Endothelial cell (in vitro differentiated cells): ENCODE measurements around the gene PTGES3. TPM values are rescaled to one million over a fixed set of nuclear protein-coding genes. Genes with fewer than 3 reads are reported as not detected.

Source experiments
- DNase-seq: peaks from one replicate; pipeline ENCODE4 v3.0.0; 2021; ENCODE audit warnings: low spot score
- H3K27ac Mint-ChIP-seq: one replicate; pipeline ENCODE4 v1.8.0; 2021; ENCODE audit warnings: mixed read lengths, inconsistent platforms; ENCODE audit not compliant: unreplicated experiment
- H3K27me3 Mint-ChIP-seq: one replicate; pipeline ENCODE4 v1.8.0; 2021; ENCODE audit warnings: mild to moderate bottlenecking, moderate library complexity, mixed read lengths, inconsistent platforms; ENCODE audit not compliant: unreplicated experiment
- H3K36me3 Mint-ChIP-seq: one replicate; pipeline ENCODE4 v1.8.0; 2021; ENCODE audit warnings: mild to moderate bottlenecking, low read depth, mixed read lengths, inconsistent platforms; ENCODE audit not compliant: unreplicated experiment
- H3K4me1 Mint-ChIP-seq: one replicate; pipeline ENCODE4 v1.8.0; 2021; ENCODE audit warnings: mild to moderate bottlenecking, mixed read lengths, inconsistent platforms; ENCODE audit not compliant: unreplicated experiment
- H3K4me3 Mint-ChIP-seq: one replicate; pipeline ENCODE4 v1.8.0; 2021; ENCODE audit warnings: mild to moderate bottlenecking, mixed read lengths, inconsistent platforms; ENCODE audit not compliant: unreplicated experiment
- H3K9me3 Mint-ChIP-seq: one replicate; pipeline ENCODE4 v1.8.0; 2021; ENCODE audit warnings: mixed read lengths, inconsistent platforms; ENCODE audit not compliant: unreplicated experiment
- CTCF ChIP-seq: fragments of 200-600 bp; sonication (generic); IDR thresholded peaks from one replicate; pipeline ENCODE4 v1.5.0; 2021; ENCODE audit warnings: antibody characterized with exemption; ENCODE audit not compliant: unreplicated experiment
- total RNA-seq: library from RNA; stranded (reverse); fragmentation: NEBNext Ultra II Directional; extraction: Animal tissue kit (Norgen Biotek cat#: 25700); gene quantifications from one replicate; pipeline ENCODE4 v1.2.1, GENCODE V29; 2021; ENCODE audit not compliant: unreplicated experiment

Gene PTGES3
- total RNA-seq, 1 donor from 2014 or later: 165 TPM

GRCh38 chr12:56671608-56672007 lies 16.5 kb downstream of the PTGES3 start:
- H3K4me3 Mint-ChIP-seq: no peak overlapping the region
- TF ChIP-seq CTCF: no peak
- DNase-seq: no peak
- H3K27me3 Mint-ChIP-seq: no peaks in the 10 kb centered on the region
- no peaks in the 10 kb centered on the region for H3K4me1 Mint-ChIP-seq
- H3K36me3 Mint-ChIP-seq: peaks cover 26% of the 10 kb centered on the region
- H3K27ac Mint-ChIP-seq: no peak overlapping the region
- H3K9me3 Mint-ChIP-seq: no peaks in the 10 kb centered on the region

GRCh38 chr12:56670836-56671235 lies 17.2 kb downstream of the PTGES3 start:
- no peak for TF ChIP-seq CTCF
- Mint-ChIP-seq H3K36me3 (peaks cover 32% of the 10 kb centered on the region), H3K4me3 (no peak overlapping the region), H3K4me1 (no peaks in the 10 kb centered on the region), H3K9me3 (no peaks in the 10 kb centered on the region), H3K27ac (no peak overlapping the region), H3K27me3 (no peaks in the 10 kb centered on the region)
- DNase-seq: no peak

- Mint-ChIP-seq H3K27me3 (peaks cover 2% of the 10 kb centered on the region), H3K36me3 (peaks cover 45% of the 10 kb centered on the region), H3K4me3 (no peak overlapping the region), H3K9me3 (no peaks in the 10 kb centered on the region), H3K27ac (peak overlapping the region; percentile 36), H3K4me1 (no peaks in the 10 kb centered on the region)
- TF ChIP-seq CTCF: no peak
- no peak for DNase-seq
These were observed 20.0 kb downstream of the PTGES3 start for GRCh38 chr12:56668197-56668457.

GRCh38 chr12:56661979-56662638 lies 26.0 kb downstream of the PTGES3 start:
- Mint-ChIP-seq H3K4me1 (no peaks in the 10 kb centered on the region), H3K36me3 (peaks cover 25% of the 10 kb centered on the region), H3K27me3 (peaks cover 4% of the 10 kb centered on the region), H3K27ac (no peak overlapping the region), H3K9me3 (no peaks in the 10 kb centered on the region), H3K4me3 (no peak overlapping the region)
- no peak for DNase-seq
- TF ChIP-seq CTCF: no peak

GRCh38 chr12:56661560-56661959 lies 26.5 kb downstream of the PTGES3 start:
- Mint-ChIP-seq H3K4me1 (no peaks in the 10 kb centered on the region), H3K4me3 (no peak overlapping the region), H3K36me3 (peaks cover 25% of the 10 kb centered on the region), H3K27ac (no peak overlapping the region), H3K9me3 (no peaks in the 10 kb centered on the region), H3K27me3 (peaks cover 4% of the 10 kb centered on the region)
- DNase-seq: no peak
- TF ChIP-seq CTCF: no peak
